CD4-positive, alpha-beta T cell treated with Interleukin-2 at 100 ng/mL for 4 hours (primary cell): ENCODE measurements around the gene IGSF21.

Source experiments
- DNase-seq: peaks from one replicate; pipeline ENCODE4 v3.0.0-alpha.2; 2020; ENCODE audit warnings: low spot score

IGSF21 gene

GRCh38 chr1:18327650-18328049, 220.1 kb downstream of the IGSF21 start:
- no peak for DNase-seq

GRCh38 chr1:18328803-18329202, 221.2 kb downstream of the IGSF21 start:
- no peak for DNase-seq

- DNase-seq = no peak
These were observed 222.1 kb downstream of the IGSF21 start for GRCh38 chr1:18329469-18330253.

GRCh38 chr1:18332576-18332975, 225.0 kb downstream of the IGSF21 start:
- DNase-seq = no peak

- no peak for DNase-seq
These were observed 225.6 kb downstream of the IGSF21 start for GRCh38 chr1:18333220-18333619.

GRCh38 chr1:18336801-18337200, 229.2 kb downstream of the IGSF21 start:
- no peak for DNase-seq

- DNase-seq = no peak
These were observed 230.2 kb downstream of the IGSF21 start for GRCh38 chr1:18337757-18338156.

GRCh38 chr1:18339161-18339560, 231.6 kb downstream of the IGSF21 start:
- no peak for DNase-seq

GRCh38 chr1:18340158-18340764, 232.7 kb downstream of the IGSF21 start:
- no peak for DNase-seq

- no peak for DNase-seq
These were observed 233.2 kb downstream of the IGSF21 start for GRCh38 chr1:18340787-18341186.

- no peak for DNase-seq
These were observed 233.9 kb downstream of the IGSF21 start for GRCh38 chr1:18341291-18342069.

- no peak for DNase-seq
These were observed 235.1 kb downstream of the IGSF21 start for GRCh38 chr1:18342744-18343143.

GRCh38 chr1:18343581-18343980, 236.0 kb downstream of the IGSF21 start:
- DNase-seq = no peak

GRCh38 chr1:18344755-18345154, 237.2 kb downstream of the IGSF21 start:
- no peak for DNase-seq

- no peak for DNase-seq
These were observed 240.0 kb downstream of the IGSF21 start for GRCh38 chr1:18347559-18347958.

- no peak for DNase-seq
These were observed 240.8 kb downstream of the IGSF21 start for GRCh38 chr1:18348354-18348753.

GRCh38 chr1:18350747-18351146, 243.1 kb downstream of the IGSF21 start:
- no peak for DNase-seq

GRCh38 chr1:18351735-18352134, 244.1 kb downstream of the IGSF21 start:
- no peak for DNase-seq

GRCh38 chr1:18352636-18353265, 245.2 kb downstream of the IGSF21 start:
- no peak for DNase-seq

GRCh38 chr1:18353528-18353927, 245.9 kb downstream of the IGSF21 start:
- DNase-seq = no peak

- DNase-seq = no peak
These were observed 246.4 kb downstream of the IGSF21 start for GRCh38 chr1:18353992-18354391.

GRCh38 chr1:18354612-18355011, 247.0 kb downstream of the IGSF21 start:
- DNase-seq = no peak
